ENCODE data around the gene SCN9A.
"Not testable (repeated sequence)": the region's sequence is repeated elsewhere in the genome, so short reads cannot be mapped to it uniquely, and the experiment has no call there.

Gene SCN9A

DNA sequence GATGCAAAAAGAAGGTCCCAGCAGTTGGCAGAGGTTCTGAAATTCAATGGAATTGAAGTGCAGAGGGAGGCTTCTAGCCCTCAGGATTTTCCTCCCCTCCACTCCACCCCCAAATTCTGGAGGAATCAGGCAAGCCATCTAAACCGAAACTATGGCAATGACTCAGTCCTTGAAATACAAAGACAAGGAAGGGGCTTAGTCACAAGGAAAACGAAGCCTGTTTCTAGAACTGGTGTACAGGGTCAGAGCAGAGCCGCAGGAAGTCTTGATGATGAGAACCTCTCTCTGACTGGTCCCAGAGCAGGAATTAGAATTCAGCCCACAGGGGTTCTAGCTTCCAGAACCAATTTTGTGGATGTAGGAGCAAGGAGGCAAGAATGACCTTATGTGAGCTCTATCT is 136.2 kb downstream of the SCN9A start:
- no peak for DNase-seq

DNA sequence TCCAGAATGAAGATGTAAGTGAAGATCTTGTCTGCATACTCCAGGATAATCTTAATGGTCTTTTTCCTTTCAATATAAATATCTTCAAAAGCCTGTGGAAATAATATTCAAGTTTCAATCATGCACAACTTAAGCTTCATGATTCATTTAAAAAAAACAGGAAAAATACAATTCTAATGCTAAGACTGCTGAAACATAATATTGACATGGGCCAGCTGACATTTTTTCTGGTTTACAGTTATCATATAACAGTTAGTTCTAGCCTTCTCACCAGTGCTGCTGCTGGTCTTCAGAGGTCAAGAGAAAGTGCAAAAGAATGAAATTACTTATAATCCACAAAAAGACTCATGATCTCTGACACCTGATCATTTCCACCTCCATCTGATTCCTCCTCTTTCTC is 137.6 kb downstream of the SCN9A start:
- DNase-seq, result no peak

DNA sequence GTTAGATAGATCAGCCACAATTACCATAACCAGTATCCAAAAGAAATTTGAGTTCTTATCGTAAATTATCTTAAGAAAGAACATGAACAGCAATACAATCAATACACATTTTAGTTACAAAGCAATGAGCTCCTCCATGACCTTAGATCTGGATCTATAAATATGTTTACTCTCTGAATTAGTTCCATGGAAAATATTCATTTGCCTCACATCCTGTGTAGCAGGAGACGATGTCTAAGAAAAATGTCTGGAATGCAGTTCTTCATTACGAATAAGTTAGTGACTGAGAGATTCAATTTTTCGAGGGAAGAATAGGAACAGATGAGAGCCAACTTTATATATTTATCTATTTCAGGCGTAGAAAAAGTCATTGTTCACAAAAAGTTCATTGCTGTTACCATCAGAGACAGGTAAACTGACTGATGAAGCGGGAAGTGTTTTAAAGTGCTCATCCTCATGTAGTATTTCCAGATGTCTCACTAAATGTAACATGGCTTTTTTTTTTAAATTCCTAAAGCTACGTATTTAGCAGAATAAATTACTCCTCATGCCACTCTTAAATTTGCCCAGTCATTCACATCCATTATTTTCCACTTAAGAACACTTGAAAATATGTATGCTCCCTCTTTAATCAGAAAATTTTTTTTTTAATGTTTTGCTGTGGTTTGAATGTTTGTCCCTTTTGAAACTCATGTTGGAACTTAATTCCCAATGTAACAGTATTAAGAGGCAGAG is 141.5 kb downstream of the SCN9A start:
- no peak for DNase-seq

DNA sequence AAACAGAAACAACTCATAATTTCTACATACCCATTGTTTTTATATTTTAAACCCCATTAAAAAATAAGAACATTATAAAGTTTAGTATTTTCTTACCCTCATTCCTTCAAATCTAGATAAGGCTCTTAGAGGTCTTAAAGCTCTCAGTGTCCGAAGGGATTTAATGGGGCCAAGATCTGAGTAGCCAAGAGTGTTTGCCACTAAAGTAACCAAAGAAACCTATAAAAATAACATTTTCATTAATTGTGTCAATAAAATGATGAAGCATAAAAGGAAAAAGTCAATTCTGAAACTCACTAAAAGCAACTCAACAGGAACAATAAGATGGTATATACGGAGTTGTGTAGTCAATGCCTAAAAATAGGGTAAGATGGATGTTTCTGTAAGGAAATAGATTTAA is 142.5 kb downstream of the SCN9A start:
- DNase-seq, result no peak

DNA sequence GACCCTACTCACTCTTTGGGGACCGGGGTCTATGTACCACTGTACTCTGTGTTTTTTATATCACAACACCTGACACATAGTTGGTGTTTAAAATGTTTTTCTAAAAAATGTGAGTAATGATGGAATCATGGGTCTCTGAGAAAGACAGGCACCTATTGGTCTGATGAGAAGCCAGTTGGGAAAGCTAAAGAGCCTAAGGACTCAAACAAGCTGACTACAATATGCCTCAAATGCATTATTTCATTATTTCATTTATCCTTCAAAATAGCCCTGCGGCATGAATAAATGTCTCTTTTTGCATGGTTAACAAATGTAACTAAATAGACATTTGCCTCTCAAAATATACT is 145.0 kb downstream of the SCN9A start:
- DNase-seq, result no peak

- no peak for DNase-seq
Observed at GRCh38 chr2:166230024-166230723, 145.6 kb downstream of the SCN9A start.

DNA sequence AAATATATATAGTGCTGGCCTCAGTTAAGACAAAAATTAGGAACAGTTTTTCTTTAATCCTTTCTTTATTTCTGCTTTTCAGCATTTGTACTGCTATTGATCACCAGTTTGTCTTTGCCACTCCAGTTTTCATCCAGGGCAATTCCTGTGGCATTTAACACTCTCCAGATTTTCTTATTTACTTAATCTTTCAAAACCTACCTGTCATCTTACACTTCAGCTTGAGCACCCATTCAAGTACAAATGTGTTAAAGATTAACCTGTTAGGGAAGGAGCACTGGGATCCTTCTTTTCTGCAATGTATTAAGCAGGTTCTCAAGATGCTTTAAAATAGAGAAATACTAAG is 146.1 kb downstream of the SCN9A start:
- DNase-seq, result no peak

GRCh38 chr2:166224197-166224596 is 151.5 kb downstream of the SCN9A start:
- DNase-seq, result no peak

- DNase-seq, result no peak
Observed at GRCh38 chr2:166223298-166223697, 152.4 kb downstream of the SCN9A start.

DNA sequence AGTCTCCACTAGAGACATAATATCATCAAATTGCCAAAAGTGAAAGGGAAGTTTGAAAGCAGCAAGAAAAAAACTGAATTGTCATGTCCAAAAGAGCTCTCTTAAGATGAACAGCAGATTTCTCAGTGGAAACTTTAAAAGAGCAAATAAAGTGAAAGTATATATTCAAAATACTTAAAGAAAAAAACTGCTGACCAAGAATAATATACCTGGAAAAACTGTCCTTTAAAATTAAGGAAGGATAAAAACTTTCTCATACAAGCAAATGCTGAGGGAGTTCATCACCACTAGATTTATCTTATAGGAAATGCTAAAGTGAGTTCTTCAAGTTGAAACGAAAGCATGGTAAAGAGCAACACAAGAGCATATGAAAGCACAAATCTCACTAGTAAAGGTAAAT is 164.7 kb downstream of the SCN9A start:
- DNase-seq, result no peak

- DNase-seq, result not testable (repeated sequence)
Observed at GRCh38 chr2:166209944-166210343, 165.8 kb downstream of the SCN9A start.

DNA sequence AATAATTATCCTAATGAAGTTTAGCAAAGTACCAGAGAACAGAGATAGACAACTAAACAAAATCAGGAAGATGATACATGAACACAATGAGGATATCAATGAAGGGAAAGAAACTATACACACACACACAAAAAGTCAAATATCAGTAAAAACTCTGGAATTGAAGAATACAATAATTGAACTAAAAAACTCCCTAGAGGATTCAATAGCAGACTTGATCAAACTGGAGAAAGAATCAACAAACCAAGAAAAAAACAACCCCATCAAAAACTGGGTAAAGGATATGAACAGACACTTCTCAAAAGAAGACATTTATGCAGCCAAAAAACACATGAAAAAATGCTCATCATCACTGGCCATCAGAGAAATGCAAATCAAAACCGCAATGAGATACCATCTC is 166.4 kb downstream of the SCN9A start:
- DNase-seq, result not testable (repeated sequence)

- not testable (repeated sequence) for DNase-seq
Observed at GRCh38 chr2:166206153-166206552, 169.6 kb downstream of the SCN9A start.

GRCh38 chr2:166202778-166203177 is 173.0 kb downstream of the SCN9A start:
- DNase-seq, result no peak

GRCh38 chr2:166197446-166197845 is 178.3 kb downstream of the SCN9A start:
- DNase-seq, result no peak

DNA sequence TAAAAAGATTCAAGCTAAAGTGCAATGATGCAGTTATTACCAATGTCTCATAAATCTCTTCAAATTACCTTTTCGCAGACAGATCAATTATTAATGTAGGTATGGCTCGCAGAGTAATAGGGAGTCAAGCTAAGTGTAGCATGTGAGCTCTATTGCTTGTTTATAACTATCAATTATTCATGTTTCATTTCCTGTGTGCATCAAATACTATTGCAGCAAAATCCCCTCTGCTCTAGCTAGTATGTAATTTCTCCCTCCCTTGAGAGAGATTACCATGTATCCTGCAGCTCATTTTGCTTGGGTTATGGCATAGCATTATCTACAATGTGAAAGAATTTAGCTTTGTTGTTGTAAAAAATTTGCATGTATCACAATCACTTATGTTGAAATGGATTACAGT is 182.3 kb downstream of the SCN9A start:
- DNase-seq, result no peak

DNA sequence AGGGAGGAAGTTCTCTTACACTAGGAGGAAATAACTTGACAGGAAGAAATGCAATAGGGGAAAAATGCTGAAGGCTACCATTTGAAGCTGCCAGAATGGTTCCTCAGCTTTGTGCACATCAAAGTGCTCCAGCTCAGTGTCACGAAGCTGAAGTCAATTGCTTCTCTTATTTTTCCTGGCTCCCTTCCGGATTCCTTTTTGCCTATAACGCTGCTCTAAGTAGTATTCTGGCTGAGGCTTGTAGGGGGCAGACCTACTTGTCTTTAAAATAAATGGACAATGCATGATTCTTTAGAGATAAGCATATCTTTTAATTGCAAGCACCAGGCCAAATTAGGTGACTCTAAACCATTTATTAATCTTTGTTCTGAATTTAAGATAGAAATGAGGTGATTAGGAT is 187.7 kb downstream of the SCN9A start:
- DNase-seq, result no peak

DNA sequence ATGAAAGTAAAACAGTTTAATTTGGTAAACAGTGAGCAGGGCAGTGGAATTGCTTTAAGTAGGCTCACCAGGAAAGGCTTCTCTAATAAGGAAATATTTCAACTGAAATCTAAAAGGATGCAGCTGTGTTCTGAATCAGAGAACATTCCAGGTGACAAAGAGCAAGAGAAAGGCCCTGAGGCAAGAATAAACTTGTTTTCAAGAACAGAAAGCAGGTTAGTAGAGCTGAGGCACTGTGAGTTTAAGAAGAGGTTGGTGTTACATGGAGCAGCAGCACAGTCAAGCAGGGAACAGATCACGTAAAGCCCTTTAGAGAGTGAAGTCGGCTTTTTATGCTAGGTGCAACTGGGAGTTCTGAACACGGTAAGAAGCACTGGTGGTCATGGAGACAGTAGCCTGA is 191.0 kb downstream of the SCN9A start:
- DNase-seq, result no peak

- no peak for DNase-seq
Observed at GRCh38 chr2:166181813-166182154, 194.0 kb downstream of the SCN9A start.

DNA sequence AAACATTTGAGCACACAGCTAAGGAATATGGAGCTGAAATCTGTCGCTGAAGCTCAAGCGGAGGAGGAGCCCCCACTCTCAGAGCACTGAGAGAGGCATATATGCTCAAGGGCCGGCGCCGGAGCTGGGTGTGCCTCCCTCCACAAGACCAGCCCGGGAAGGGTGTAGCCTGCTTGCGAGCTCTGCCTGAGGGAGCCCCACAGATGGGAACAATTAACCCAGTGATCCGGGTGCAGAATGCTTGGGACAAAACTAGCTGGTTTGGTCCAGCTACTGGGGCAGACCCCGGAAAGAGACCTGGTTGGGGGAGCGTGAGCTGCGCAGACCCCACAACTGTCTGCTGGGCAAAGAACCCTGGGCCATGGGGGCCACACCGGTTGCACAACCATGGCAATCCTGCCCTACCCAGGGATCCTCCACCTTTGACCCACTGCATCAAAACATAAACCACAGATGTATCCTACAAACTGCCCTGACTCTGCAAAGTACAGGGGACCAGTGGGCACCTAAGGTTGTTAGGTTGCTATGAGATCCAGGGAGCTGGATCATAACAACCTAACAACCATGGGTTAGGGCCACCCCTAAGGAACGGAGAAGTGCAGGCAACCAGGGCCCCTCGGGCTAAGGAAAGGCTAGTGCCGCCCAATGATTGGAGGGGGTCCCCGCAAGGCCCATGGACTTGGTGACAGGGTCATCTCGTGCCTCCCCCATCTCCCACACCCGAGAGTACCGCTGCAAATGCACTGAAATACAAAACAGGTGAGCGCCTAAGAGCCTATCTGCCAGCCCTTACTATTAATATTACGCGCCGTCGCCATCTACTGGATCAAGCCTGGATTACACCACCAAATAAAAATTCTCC is 194.6 kb downstream of the SCN9A start:
- no peak for DNase-seq

DNA sequence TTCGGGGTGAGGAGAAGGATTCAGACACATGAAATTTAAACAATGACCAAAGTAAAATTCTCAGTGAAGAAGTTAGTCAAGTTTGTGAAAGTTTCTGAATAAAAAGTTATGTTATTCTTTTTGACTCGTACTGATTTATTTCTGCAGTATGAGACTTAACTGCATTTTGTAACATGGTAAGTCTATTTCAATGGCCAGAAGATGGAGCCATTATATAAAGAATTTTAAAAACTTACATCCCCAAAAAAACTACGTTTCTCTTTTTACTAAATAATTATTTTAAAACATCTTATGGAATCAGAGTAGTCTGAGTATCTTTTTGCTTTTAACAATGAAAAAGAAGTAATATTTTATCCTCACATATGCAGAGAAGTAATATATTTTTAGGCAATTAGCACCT is 196.5 kb downstream of the SCN9A start:
- DNase-seq, result no peak

- no peak for DNase-seq
Observed at GRCh38 chr2:166173263-166173662, 202.5 kb downstream of the SCN9A start.

DNA sequence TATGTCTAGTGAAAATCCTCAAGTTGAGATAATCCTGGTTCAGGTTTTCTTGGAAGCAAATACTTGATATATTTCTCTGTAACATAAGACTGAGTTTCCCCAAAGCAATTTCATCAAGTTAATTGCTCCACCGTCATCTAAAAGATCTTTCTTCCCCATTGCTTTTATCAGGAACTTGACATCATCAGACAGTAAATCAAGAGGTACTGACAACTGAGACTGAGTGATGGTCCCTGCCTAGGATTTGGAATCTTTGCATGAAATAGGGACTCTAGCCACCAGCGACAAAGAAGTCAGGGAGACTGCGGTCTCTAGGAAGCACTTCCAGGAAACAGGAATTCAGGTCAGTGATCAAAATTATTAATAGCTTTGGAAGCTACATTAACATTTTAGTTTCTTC is 204.5 kb downstream of the SCN9A start:
- DNase-seq, result no peak

DNA sequence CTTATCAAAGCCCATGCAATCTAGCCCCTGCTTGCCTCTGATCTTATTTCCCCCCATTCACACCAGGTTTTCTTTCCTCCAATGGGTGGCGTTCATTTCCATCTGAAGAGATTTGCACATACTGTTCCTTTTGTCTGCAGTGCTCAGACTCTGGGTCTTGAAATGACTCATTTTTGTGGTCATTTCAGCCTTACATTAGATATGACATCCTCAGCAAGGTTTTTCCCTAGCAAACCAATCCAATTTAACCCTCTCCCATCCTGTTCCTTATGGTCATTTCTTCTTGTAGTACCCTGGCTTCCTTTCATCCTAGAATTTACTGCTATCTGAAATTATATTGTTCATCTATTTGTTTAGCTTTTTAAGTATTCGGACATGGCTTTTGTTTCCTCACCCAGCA is 205.4 kb downstream of the SCN9A start:
- no peak for DNase-seq
